Jurkat, Clone E6-1 (cell line): ENCODE data around the gene SNX9.

ENCODE experiments used
- DNase-seq: peaks from one replicate; pipeline ENCODE4 v3.0.0-alpha.2; 2011; ENCODE audit warnings: low read depth, low spot score
- H3K4me3 ChIP-seq: 2 replicates; pipeline ENCODE4 v1.5.1; 2011; ENCODE audit warnings: mild to moderate bottlenecking, low read length, control low read depth, moderate library complexity

Gene SNX9

GRCh38 chr6:157982102-157982562 is 159.1 kb downstream of the SNX9 start:
- DNase-seq: no peak
- H3K4me3 ChIP-seq: peak overlapping the region; percentile 71

- peak overlapping the region; percentile 71 for H3K4me3 ChIP-seq
- DNase-seq: no peak
Measured at GRCh38 chr6:157982563-157983405, 159.7 kb downstream of the SNX9 start.

DNA sequence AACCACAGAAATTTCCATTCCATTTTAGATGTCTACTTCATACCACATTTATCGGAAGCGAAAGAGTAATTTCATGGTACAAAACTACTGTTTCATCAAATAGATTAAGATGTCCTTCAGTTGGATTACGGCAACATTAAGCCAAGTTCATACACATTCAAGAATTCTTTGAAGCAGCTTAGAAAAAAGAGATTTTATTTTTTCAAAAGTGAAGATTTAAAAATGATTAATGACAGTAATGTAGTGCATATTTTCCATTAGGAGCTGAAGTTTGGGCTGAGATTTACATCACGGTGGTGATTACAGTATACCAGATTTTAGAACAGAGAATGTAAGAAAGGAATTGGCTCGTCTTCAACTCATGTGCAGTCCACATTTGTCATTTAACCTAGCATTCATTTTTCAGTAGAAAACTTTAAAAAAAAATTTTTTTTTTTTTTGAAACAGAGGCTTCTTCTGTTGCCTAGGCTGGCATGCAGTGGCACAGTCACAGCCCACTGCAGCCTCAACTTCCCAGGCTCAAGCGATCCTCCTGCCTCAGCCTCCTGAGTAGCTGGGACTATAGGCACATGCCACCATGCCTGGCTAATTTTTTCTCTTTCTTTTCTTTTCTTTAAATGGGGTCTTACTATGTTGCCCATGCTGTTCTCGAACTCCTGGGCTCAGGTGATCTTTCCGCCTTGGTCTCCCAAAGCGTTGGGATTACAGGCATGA is 160.5 kb downstream of the SNX9 start:
- DNase-seq: no peak
- H3K4me3 ChIP-seq: no peak overlapping the region

GRCh38 chr6:157984128-157984527 is 161.1 kb downstream of the SNX9 start:
- DNase-seq: no peak
- no peak overlapping the region for H3K4me3 ChIP-seq

- no peak overlapping the region for H3K4me3 ChIP-seq
Measured at GRCh38 chr6:157984686-157985225, 161.7 kb downstream of the SNX9 start.

GRCh38 chr6:157985378-157986155 is 162.5 kb downstream of the SNX9 start:
- no peak for DNase-seq
- no peak overlapping the region for H3K4me3 ChIP-seq

More at GRCh38 chr6:157984686-157985225, 161.7 kb downstream of the SNX9 start:
- DNase-seq: peak; percentile 37

GRCh38 chr6:157987788-157988699 is 165.0 kb downstream of the SNX9 start:
- no peak overlapping the region for H3K4me3 ChIP-seq
- DNase-seq: no peak

DNA sequence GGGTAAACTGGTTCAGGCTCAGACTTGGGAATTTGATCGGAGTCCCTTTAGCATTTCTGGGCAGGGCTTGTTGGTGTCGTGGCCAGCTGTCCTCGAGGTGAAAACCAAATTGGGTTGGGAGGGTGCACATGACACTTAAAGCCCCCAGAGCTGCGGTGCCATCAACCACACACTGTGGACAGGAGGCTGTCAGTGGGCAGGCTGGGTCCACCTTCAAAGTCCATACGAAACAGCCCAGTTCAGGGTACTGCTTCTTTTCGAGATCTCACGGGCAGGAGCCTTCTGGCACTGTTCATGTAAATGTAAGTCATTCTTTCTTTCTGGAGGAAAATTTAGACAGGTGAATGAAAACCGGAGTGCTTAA is 165.6 kb downstream of the SNX9 start:
- no peak for DNase-seq
- H3K4me3 ChIP-seq: no peak overlapping the region

DNA sequence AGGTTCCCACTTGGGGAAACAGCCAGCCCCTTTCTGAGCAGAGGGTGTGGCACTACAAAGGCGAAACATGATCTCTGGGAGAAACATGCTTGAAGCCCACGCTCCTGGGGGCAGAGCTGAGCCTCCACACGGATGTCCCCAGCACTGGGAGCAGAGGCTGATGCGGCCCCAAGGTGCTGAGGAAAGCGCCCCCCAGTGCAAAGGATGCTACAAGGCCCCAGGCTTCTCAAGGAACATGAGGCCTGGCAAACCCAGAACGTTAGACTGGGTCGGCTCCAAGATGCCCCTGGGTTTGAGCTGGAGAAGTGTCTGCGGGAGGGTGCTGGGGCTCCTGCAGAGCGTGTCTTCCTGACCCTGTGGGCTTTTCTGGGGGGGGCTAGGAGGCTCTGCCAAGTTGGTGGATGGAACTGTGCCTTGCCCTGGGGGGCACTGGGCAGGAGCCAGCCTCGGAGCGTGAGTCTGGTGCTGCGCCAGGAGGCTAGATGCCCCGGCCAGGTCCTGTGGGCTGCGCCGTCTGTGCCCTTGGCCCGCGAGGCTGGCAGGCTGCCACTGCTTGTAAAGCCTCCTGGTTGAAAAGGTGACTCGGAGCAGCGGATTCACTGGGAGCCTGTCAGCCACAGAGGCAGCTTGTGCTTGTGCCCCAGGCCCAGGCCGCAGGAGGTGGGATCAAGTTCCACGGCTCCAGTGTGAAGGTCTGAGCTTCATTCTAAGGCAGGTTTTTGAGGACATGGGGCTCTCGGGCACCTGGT is 166.7 kb downstream of the SNX9 start:
- DNase-seq: no peak
- peak overlapping the region; percentile 40 for H3K4me3 ChIP-seq

GRCh38 chr6:157990321-157991066 is 167.4 kb downstream of the SNX9 start:
- H3K4me3 ChIP-seq: peak overlapping the region; percentile 40
- peak; percentile 80 for DNase-seq

- H3K4me3 ChIP-seq: no peak overlapping the region
- DNase-seq: no peak
Measured at GRCh38 chr6:157991067-157991432, 168.0 kb downstream of the SNX9 start.

DNA sequence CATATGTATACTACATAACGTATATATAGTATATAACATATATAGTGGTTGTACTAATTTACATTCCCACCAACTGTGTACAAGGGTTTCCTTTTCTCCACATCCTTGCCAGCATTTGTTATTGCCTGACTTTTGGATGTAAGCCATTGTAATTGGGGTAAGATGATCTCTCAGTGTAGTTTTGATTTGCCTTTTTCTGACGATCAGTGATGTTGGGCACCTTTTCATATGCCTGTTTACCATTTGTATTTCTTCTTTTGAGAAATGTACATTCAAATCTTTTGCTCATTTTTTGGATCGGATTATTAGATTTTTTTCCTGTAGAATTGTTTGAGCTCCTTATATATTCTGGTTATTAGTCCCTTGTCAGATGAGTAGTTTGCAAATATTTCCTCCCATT is 170.0 kb downstream of the SNX9 start:
- DNase-seq: no peak
- H3K4me3 ChIP-seq: no peak overlapping the region

DNA sequence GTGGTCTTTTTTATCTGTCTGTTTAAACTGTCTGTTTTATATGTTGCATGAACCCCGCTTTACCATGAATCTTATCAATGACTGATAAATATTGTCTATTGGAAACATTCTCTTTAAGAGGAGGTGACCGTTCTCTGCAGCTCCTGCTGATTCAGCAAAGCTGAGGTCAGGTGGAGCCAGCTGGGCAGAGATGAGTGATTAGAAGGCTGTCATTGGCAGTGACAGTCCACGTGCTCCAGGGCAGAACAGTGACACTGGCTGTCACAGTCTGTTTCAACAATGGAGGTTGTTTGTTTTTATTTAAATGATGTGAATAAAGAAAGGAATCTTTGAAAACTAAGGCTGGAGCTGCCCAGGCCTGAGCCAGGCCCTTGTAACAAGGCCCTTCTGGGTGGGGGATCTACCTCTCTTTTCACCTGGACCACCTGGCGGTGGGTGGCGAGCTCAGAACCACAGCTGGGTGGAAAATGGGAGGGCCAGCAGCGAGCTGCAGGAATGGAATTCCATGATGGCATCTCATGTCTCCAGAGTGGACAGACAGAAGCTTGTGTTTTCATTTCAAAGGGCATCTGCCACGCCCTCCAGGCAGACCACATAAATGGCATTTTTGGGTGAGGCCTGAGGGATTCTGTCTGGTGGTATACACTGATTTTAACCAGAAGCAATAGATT is 171.2 kb downstream of the SNX9 start:
- H3K4me3 ChIP-seq: no peak overlapping the region
- DNase-seq: no peak
